Testis (tissue), 2 donors: ENCODE data around the gene CAPZB.

ENCODE experiments used
- POLR2A ChIP-seq: fragments of 450-650 bp; IDR thresholded peaks from one replicate; pipeline ENCODE4 v1.6.1; 2017; ENCODE audit warnings: antibody characterized with exemption, mild to moderate bottlenecking, moderate library complexity
- TF ChIP-seq, protein P1 (sequence below), 3 experiments: fragments of 450-650 bp in 2 of 3; fragments of 200-600 bp in 1 of 3; sonication (generic) in 1 of 3; IDR thresholded peaks; one replicate each; pipeline ENCODE4 v1.5.1; 2016 to 2019; ENCODE audit warnings: antibody characterized with exemption in 3 of 3, mild to moderate bottlenecking in 2 of 3, moderate library complexity in 1 of 3

DNA sequence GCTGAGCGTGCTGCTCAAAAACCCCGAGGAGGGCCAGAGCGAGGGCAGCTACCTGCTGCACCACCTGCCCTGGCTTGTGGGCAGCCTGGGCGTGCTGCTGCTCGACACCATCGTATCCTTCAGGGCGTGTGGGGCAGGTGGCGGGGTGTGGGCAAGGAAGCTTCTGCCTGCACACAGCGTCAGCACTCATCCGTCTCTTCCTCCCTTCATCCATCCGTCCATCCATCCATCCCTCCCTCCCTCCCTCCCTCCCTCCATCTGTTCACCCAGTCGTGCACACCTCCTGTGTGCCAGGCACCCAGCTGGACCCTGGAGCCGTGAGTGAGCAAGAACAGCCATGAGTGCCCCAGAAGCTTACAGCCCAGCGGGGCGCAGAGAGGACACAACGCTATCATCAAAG lies 158.0 kb downstream of the CAPZB start:
- TF ChIP-seq, protein P1, sequence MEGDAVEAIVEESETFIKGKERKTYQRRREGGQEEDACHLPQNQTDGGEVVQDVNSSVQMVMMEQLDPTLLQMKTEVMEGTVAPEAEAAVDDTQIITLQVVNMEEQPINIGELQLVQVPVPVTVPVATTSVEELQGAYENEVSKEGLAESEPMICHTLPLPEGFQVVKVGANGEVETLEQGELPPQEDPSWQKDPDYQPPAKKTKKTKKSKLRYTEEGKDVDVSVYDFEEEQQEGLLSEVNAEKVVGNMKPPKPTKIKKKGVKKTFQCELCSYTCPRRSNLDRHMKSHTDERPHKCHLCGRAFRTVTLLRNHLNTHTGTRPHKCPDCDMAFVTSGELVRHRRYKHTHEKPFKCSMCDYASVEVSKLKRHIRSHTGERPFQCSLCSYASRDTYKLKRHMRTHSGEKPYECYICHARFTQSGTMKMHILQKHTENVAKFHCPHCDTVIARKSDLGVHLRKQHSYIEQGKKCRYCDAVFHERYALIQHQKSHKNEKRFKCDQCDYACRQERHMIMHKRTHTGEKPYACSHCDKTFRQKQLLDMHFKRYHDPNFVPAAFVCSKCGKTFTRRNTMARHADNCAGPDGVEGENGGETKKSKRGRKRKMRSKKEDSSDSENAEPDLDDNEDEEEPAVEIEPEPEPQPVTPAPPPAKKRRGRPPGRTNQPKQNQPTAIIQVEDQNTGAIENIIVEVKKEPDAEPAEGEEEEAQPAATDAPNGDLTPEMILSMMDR (IDR thresholded peaks at IDR 0.05), result no peak
- no peak for TF ChIP-seq POLR2A
